GM18951 (cell line): ENCODE measurements around the gene TMEFF2.

Experiments used
- POLR2A ChIP-seq: IDR thresholded peaks from 4 replicates; pipeline ENCODE4 v1.6.1; 2011; ENCODE audit warnings: mild to moderate bottlenecking; ENCODE audit not compliant: insufficient read length, insufficient read depth; ENCODE audit errors: extremely low read depth
- in situ Hi-C: fragments of 300-500 bp; cut with MboI; formaldehyde crosslinking; loops from one replicate; pipeline ENCODE4 v1.12.0; 2022; ENCODE audit warnings: low sequenced_read_pairs, mixed read lengths, inconsistent platforms; ENCODE audit not compliant: unreplicated experiment

Gene TMEFF2

DNA sequence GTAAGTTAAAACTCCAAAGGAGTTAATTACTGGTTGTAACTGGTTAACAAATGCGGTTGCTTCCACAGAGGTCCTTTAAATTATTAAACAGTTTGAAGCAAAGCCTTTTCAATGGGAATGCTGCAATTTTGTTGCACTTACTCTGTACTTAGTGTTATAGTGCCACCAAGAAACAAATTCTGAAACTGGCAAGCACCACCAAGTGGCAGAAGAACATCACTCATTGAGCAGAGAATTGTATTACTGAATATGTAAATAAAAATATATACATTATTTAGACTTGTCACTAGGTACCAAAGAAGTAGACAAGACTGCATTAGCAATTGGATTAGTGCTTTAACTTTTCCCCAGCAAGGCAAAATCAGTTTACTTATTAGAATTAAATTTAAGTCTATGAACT, 2.6 kb upstream of the TMEFF2 start:
- in situ Hi-C loops: no loop called here
- no peak for TF ChIP-seq POLR2A

DNA sequence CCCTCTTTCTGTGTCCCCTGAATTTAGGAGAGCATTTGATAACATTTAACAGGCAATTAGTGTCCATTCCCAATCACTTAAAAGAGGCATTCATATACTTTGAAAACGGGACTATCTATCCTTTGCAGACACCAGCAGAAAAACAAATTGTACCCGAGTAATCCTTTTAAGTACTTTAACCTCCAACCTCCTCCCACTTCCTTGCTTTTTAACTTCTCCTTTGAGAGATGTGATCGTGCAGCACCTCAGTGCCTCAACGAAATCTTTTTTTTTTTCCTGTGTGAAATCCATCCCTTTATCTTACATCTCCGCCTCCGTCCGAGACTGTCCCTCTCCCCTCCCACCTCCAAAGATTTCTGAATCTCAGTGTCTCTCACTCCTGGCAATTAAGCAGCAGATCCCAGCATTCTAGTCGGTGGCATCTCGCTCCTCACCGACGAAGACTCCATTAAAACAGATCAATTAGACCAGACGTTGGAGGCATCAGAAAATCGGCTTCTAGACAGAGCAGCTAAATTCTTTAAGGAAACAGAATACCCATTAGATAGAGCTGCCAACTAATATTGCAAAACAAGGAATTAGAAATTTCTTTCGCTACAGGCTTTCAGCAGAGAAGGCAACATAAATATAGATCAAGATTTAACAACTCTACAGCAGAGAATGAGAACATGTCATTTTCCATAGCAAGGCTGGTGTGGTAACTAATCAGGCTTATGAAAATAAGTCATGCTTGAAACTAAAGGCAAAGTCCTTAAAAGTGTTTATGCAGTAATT, 1.9 kb upstream of the TMEFF2 start:
- TF ChIP-seq POLR2A: no peak
- in situ Hi-C loops: no loop called here

DNA sequence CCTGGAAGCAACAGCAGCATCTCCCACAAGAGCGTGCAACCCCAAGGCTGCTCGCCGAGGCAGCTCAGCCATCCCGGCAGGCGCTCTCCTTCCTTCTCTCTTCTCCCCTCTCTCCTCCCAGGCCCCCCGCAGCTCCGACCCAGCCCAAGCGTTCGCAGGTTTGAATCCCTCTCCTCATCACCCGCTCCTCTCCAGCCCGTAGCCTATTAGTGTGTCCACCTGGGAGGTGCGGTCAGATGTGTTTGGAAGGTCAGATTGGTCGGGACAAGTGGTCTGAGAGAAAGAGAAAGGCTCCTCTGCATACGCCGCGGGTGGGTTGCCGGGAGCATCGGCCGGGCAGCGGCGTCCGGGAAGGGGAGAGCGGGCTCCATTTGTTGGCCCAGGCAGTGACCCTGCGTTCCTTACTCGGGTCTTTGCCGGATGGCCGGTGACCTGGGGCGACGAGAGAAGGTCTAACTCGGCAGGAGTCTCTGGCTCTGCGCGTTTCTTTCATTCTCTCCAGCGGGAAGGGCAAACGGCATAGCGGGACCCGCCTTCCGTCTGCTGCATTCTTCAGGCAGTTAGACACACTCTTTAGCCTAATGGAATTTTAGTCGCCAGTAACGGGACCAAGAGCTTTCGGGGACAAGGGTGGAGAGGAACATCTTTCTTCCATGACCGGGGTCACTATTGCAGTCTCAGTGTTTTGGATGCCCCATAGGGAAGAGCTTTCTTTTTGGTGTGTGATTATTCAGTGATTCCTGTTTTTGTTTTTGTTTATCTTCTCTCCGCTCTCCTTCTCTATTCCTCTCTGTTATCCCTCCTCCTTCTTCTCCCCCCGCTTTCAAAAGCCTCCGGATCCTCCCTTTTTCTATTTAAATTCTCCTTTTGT, 1.1 kb upstream of the TMEFF2 start:
- in situ Hi-C loops: no loop called here
- no peak for TF ChIP-seq POLR2A

DNA sequence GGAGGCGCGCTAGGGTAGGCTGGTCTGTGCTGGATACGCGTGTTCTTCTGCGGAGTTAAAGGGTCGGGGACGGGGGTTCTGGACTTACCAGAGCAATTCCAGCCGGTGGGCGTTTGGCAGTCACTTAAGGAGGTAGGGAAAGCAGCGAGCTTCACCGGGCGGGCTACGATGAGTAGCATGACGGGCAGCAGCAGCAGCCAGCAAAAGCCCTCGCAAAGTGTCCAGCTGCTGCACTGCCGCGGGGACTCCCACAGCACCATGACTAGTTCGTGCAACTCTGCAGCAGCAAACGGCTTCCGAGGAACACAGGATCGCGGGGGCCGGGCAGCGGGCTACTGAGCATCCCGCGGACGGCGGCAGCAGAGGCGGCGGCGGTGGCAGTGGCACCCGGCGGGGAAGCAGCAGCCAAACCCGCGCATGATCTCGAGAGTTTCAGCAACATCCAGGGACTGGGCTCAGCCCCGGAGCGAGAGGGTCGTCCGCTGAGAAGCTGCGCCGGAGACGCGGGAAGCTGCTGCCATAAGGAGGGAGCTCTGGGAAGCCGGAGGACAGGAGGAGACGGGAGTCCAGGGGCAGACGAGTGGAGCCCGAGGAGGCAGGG, 368 bp downstream of the TMEFF2 start:
- no peak for TF ChIP-seq POLR2A
- in situ Hi-C loops: no loop called here

DNA sequence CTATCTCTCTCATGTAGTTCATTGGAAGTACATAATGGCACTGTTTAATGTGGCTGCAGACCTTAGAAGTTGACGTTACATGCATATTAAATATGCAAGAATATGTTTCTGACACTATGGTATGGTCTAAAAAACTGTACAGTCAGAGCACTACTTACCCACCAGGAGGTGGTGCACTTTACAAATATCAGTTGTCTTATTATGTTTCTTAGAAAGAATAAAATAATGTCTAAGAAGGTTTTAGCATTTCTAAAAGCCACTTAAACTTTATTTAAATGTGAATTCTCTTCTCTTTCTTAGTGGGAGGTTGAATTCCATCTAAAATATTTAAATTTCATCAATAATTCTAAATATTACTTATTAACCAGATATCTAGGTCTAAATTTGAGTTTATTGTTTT, 4.3 kb downstream of the TMEFF2 start:
- in situ Hi-C loops: no loop called here

DNA sequence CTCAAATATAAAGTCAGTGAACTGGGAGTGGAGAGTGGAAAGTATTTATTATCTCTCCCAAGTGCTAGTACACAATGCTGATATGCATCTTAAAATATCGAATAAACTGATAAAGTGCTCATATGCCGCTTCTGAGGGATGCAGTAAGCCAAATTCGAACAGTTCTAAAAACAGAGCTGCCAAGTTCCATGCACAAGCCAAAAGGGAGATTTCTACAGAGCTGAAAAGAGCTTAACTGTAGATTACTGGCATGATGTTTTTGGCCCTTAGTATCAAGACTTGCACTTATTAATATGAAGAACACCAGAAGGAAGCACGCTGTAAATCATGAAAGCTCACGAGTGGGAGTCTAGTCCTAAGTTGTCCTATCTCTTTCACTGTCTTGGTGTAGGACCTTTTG, 7.9 kb downstream of the TMEFF2 start:
- in situ Hi-C loops: no loop called here
- no peak for TF ChIP-seq POLR2A

More for the DNA sequence above, 4.3 kb downstream of the TMEFF2 start:
- no peak for TF ChIP-seq POLR2A

DNA sequence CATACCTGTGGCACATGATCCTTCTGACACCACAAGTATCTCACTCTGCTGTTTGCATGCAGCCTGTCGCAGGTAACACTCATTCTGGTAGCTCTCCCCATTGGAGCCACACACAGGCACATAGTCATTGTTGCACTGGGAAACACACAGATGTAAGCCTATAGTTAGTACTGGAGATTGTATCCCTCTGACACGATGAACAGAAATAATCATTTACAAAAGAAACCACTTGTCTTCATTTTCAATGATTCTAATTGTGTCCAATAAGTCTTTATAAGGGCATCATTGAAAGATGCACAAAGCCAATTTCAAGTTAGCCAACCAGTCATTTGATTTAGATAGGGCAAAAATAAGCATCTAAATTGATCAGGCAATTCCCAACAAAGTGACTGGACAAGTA, 10.4 kb downstream of the TMEFF2 start:
- TF ChIP-seq POLR2A: no peak
- in situ Hi-C loops: no loop called here

DNA sequence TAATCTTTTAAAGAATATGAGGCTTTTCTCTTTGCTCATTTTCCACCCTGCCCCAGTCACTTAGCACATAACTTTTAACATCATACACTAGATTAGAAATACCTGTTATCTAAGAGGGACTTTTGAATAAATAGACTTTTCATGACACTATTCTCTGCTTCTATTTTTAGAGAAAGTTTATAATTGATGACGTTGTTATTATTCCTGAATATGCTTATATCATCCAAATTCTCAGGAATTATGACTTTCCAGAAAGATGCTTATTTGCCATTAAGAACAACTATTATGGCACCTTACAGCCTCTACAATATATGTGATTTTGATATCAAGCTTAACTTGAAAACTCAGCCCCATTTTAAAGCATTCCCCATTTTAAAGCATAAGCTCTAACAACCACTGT, 11.4 kb downstream of the TMEFF2 start:
- TF ChIP-seq POLR2A: no peak
- in situ Hi-C loops: no loop called here

DNA sequence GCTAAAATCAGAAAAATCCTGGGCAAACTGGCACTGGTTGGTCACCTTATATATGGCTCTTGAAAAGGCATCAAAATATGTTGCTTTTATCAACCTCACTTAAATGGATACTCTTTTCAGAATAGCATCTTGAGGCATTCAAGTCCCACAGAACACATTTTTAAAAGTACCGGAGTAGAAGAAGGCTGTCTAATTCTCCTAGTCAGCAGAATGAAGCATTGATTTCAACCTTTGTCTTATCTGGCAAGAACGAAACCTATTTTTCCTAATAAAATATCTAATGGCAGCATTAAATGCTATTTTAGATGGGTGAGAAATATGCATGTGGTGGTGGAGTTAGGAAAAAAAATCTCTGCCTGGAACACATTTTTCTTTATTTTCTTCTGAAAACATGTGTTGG, 27.8 kb downstream of the TMEFF2 start:
- TF ChIP-seq POLR2A: no peak
- in situ Hi-C loops: loop anchor here (10.0 kb wide), 2 partner anchors 352 to 612 kb away; no protein-coding TSS in a partner anchor

DNA sequence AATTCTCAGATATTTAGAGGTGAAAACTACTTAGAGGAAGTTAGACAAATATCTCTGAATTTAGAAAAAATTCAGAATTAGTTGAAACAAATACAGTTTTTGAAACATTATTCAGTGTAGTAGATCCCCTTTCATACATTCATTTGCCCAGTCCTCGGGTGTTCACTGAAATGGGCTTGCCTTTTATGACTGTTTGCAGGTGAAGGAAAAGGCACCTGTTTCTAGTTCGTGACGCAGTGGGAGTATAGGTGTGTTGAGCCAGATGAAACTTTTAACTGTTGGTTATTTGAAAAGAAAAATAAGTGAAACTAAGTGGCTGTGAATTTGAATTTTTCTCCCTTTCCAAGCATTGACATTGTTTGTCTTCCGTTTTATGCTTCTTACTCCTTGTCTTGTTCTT, 28.9 kb downstream of the TMEFF2 start:
- in situ Hi-C loops: loop anchor here (10.0 kb wide), 2 partner anchors 351 to 611 kb away; no protein-coding TSS in a partner anchor
- no peak for TF ChIP-seq POLR2A

DNA sequence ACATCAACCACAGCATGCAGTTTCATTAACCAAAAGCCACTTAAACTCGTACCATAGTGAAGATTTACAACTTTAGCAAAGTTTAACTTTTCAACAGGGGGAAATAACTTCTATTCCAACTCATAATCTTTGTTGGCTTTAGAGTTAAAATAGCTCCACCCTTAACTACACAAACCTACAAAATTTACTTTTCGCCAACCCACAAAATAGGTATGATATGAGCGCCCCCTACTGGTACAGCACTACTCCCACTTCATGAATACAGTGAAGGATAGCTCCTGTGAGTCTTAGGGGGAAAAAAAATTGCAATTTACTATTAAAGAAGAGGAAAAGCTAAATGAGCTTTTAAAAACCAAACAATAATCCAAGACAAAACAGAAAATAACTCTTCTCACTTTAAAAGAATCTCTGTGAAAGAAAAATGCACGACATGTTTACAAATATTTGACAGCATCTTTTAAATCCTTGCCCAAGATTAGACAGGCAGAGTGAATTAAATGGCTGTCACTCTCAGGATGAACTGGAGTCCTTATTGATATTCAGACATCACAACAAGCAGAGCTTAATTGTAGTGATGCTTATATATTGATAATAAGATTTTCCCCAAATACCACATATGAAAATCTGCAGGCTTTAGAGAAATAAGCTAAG, 32.2 kb downstream of the TMEFF2 start:
- in situ Hi-C loops: loop anchor here (10.0 kb wide), 2 partner anchors 348 to 608 kb away; no protein-coding TSS in a partner anchor

DNA sequence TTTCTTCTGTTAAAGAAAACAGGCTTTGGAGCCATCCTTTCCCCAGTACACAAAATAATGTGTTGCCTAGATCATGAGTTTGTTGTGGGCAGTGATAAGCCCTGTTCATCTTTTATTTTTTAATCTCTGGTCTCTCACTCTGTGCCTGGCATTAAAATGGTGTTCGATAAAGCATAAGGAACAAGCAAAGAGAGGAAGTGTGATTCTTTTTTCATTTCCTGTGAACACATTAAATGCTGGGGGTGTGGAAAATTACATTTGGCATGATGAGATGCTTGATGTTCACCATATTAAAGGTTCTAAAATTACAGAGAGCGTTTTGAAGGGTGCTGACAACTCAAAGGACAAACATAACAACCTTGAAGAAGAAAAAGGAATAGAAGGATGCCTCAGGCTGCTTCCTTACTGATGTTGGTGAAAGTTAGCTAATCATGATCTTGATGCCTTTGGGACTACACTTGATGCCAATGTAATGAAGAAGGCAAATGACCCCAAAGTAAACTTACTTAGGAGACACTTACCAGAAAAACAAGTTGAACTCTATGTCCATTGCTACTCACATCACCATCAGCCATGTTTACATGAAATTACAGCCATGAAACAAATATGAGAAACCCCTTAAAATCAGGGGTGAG, 33.0 kb downstream of the TMEFF2 start:
- in situ Hi-C loops: loop anchor here (10.0 kb wide), 2 partner anchors 347 to 607 kb away; no protein-coding TSS in a partner anchor
- TF ChIP-seq POLR2A: no peak

More for the DNA sequence above, 32.2 kb downstream of the TMEFF2 start:
- no peak for TF ChIP-seq POLR2A

DNA sequence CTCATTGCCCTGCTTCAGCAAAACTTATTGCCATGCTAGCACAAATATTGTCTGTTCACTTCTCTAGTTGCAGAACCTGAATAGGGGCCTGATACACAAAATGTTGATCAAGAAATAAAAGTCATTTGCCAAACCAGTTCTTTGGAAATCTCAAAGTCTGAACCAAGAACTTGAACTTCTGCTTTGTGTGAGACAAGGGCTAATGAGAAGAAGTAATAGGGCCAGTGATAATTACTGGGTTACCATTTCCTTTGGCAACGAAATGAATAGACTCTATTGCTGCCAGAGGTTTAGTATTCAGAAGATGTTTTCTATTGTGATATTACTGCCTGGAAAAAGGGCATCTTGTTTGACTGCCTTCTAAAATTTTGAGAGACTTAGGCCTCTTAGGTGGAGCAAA, 35.0 kb downstream of the TMEFF2 start:
- TF ChIP-seq POLR2A: no peak
- in situ Hi-C loops: loop anchor here (10.0 kb wide), 2 partner anchors 345 to 605 kb away; no protein-coding TSS in a partner anchor

DNA sequence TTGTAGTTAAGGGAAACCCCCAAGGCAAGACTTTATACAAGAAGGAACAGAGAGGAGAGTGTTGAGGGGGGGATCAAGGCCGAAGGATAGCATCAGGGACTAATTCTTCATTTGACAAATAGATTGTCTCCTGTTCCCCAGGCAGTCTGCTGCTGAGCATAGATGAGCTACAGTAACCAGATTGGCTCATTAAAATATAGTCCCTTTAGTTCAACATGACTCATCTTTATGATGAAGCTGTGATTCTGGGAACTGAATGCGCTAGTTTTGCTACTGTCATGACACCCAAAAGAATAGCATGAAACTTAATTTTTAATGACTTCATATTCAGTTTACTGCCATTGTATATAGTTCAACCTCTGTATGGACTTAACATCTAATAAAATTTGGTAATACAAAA, 35.5 kb downstream of the TMEFF2 start:
- no peak for TF ChIP-seq POLR2A
- in situ Hi-C loops: no loop called here
